ENCODE results near the gene PCDHA6.
"Not testable (repeated sequence)": the region's sequence is repeated elsewhere in the genome, so short reads cannot be mapped to it uniquely, and the experiment has no call there.

PCDHA6 gene

GRCh38 chr5:140875085-140876065 is 47.6 kb downstream of the PCDHA6 start, which contains the start of gene PCDHA12:
PCDHA12 (plus strand) TSS chr5:140875308; CDS start chr5:140875473, 165 bp downstream.
- Histone ChIP-seq H3K79me2 (ENCODE audit: low read length) (no peaks in the 10 kb centered on the region), H3K4me1 (ENCODE audit: low read length) (no peaks in the 10 kb centered on the region), H3K36me3 (replicated peaks; ENCODE audit: low read depth, low read length) (no peaks in the 10 kb centered on the region), H3K27me3 (ENCODE audit: low read depth, low read length) (no peaks in the 10 kb centered on the region), H3K9me3 (ENCODE audit: insufficient read depth, low read length) (no peaks in the 10 kb centered on the region), H3K4me2 (ENCODE audit: low read length) (no peak within 1 kb of the TSS), H4K20me1 (ENCODE audit: insufficient read depth, low read length) (no peaks in the 10 kb centered on the region), H3K4me3 (ENCODE audit: low read length) (no peak within 1 kb of the TSS), H3K27ac (ENCODE audit: low read length) (no peak within 1 kb of the TSS), H2AFZ (ENCODE audit: low read depth, low read length) (no peak within 1 kb of the TSS), H3K9ac (ENCODE audit: low read length) (no peak within 1 kb of the TSS)
- TF ChIP-seq EZH2phosphoT487 (IDR thresholded peaks at IDR 0.05; ENCODE audit: low read depth) (no peak), CTCF (IDR thresholded peaks at IDR 0.05; ENCODE audit: low read depth, low read length) (no peak)

GRCh38 chr5:140876541-140877261 is 48.9 kb downstream of the PCDHA6 start:
- H4K20me1 ChIP-seq (ENCODE audit: insufficient read depth, low read length); H3K4me1 ChIP-seq (ENCODE audit: low read length); H3K4me2 ChIP-seq (ENCODE audit: low read length); H3K27me3 ChIP-seq (ENCODE audit: low read depth, low read length); H2AFZ ChIP-seq (ENCODE audit: low read depth, low read length); H3K27ac ChIP-seq (ENCODE audit: low read length); H3K9ac ChIP-seq (ENCODE audit: low read length); H3K36me3 ChIP-seq (replicated peaks; ENCODE audit: low read depth, low read length); H3K9me3 ChIP-seq (ENCODE audit: insufficient read depth, low read length); H3K79me2 ChIP-seq (ENCODE audit: low read length); H3K4me3 ChIP-seq (ENCODE audit: low read length): not testable (repeated sequence)

- Histone ChIP-seq H3K9me3 (ENCODE audit: insufficient read depth, low read length) (no peaks in the 10 kb centered on the region), H3K36me3 (replicated peaks; ENCODE audit: low read depth, low read length) (no peaks in the 10 kb centered on the region)
- TF ChIP-seq CTCF (IDR thresholded peaks at IDR 0.05; ENCODE audit: low read depth, low read length) (no peak), EZH2phosphoT487 (IDR thresholded peaks at IDR 0.05; ENCODE audit: low read depth) (no peak)
Measured at GRCh38 chr5:140877262-140877581, 49.5 kb downstream of the PCDHA6 start.

More at GRCh38 chr5:140877262-140877581, 49.5 kb downstream of the PCDHA6 start:
- Histone ChIP-seq H3K4me2 (ENCODE audit: low read length) (no peak overlapping the region), H3K4me1 (ENCODE audit: low read length) (no peaks in the 10 kb centered on the region), H4K20me1 (ENCODE audit: insufficient read depth, low read length) (no peaks in the 10 kb centered on the region), H3K27me3 (ENCODE audit: low read depth, low read length) (no peaks in the 10 kb centered on the region), H3K27ac (ENCODE audit: low read length) (no peak overlapping the region), H3K4me3 (ENCODE audit: low read length) (no peak overlapping the region), H3K79me2 (ENCODE audit: low read length) (no peaks in the 10 kb centered on the region), H2AFZ (ENCODE audit: low read depth, low read length) (no peak overlapping the region), H3K9ac (ENCODE audit: low read length) (no peak overlapping the region)
